Ramos (cell line): ENCODE results near the gene NAA40.

Experiments
- in situ Hi-C: fragments of 300-500 bp; cut with MboI; formaldehyde crosslinking; loops from one replicate; pipeline ENCODE4 v1.14.3; 2022; ENCODE audit warnings: low sequenced_read_pairs; ENCODE audit not compliant: unreplicated experiment

NAA40 gene

GRCh38 chr11:64003807-64004589 lies 65.2 kb downstream of the NAA40 start:
- in situ Hi-C loops: loop anchor here (5.0 kb wide), 1 partner anchor 143 kb away; no protein-coding TSS in a partner anchor

- in situ Hi-C loops: loop anchor here (5.0 kb wide), 1 partner anchor 143 kb away; no protein-coding TSS in a partner anchor
These were observed 65.8 kb downstream of the NAA40 start for GRCh38 chr11:64004590-64004984.

GRCh38 chr11:64005691-64006090 lies 66.9 kb downstream of the NAA40 start:
- in situ Hi-C loops: no loop called here

- in situ Hi-C loops: no loop called here
These were observed 67.6 kb downstream of the NAA40 start for GRCh38 chr11:64006398-64006797.
